Hypothalamus (tissue), 51 donors: ENCODE results near the gene FAM50B.
A peak's percentile ranks its signal among the peaks of the same experiment; 100 is the strongest.
"Not testable (repeated sequence)": the region's sequence is repeated elsewhere in the genome, so short reads cannot be mapped to it uniquely, and the experiment has no call there.

Source experiments
- DNase-seq, 51 donors: peaks; one replicate each; lab custom pipeline; 2025; lab: John Stamatoyannopoulos, UW

FAM50B gene

GRCh38 chr6:3844097-3844463 is 5.1 kb upstream of the FAM50B start:
- DNase-seq: no peak

- DNase-seq: no peak
Measured at GRCh38 chr6:3847521-3847920, 1.7 kb upstream of the FAM50B start.

GRCh38 chr6:3848380-3848779 is 793 bp upstream of the FAM50B start:
- peak in 1 of 51 donors; percentile 22 for DNase-seq

GRCh38 chr6:3849681-3850450 is 693 bp downstream of the FAM50B start:
- DNase-seq: peak in 7 of 51 donors; percentile 2 to 31 (median 10)

GRCh38 chr6:3850451-3851203 is 1.5 kb downstream of the FAM50B start:
- no peak for DNase-seq

- no peak for DNase-seq
Measured at GRCh38 chr6:3851839-3852238, 2.7 kb downstream of the FAM50B start.

GRCh38 chr6:3852391-3852790 is 3.2 kb downstream of the FAM50B start:
- DNase-seq: no peak

- no peak for DNase-seq
Measured at GRCh38 chr6:3855866-3856265, 6.7 kb downstream of the FAM50B start.

GRCh38 chr6:3856576-3856975 is 7.4 kb downstream of the FAM50B start:
- DNase-seq: no peak

- DNase-seq: no peak
Measured at GRCh38 chr6:3857468-3858456, 8.6 kb downstream of the FAM50B start.

GRCh38 chr6:3859878-3860552 is 10.8 kb downstream of the FAM50B start:
- DNase-seq: no peak

- DNase-seq: no peak
Measured at GRCh38 chr6:3861424-3861823, 12.3 kb downstream of the FAM50B start.

- no peak for DNase-seq
Measured at GRCh38 chr6:3862038-3862437, 12.9 kb downstream of the FAM50B start.

- DNase-seq: not testable (repeated sequence)
Measured at GRCh38 chr6:3863322-3863721, 14.1 kb downstream of the FAM50B start.

- no peak for DNase-seq
Measured at GRCh38 chr6:3865463-3865862, 16.3 kb downstream of the FAM50B start.

GRCh38 chr6:3867641-3868502 is 18.7 kb downstream of the FAM50B start:
- DNase-seq: no peak

GRCh38 chr6:3868544-3868943 is 19.4 kb downstream of the FAM50B start:
- DNase-seq: peak in 12 of 51 donors; percentile 9 to 41 (median 18)

- DNase-seq: no peak
Measured at GRCh38 chr6:3869284-3869631, 20.1 kb downstream of the FAM50B start.
